GM23338 (cell line): ENCODE measurements around the gene ITPR2. TPM values are rescaled to one million over a fixed set of nuclear protein-coding genes. Genes with fewer than 3 reads are reported as not detected.
A peak's percentile ranks its signal among the peaks of the same experiment; 100 is the strongest.

Source experiments
- ATAC-seq: fragments of 200-7000 bp; cut with Tn5 transposase; 3 replicates; pipeline ENCODE4 v1.9.1; 2020
- DNase-seq: peaks from one replicate; pipeline ENCODE4 v3.0.0-alpha.2; 2015; ENCODE audit warnings: low spot score
- H2AFZ ChIP-seq: fragments of 200-600 bp; sonication (generic); 2 replicates; pipeline ENCODE4 v1.8.0; 2016; ENCODE audit warnings: antibody characterized with exemption, mild to moderate bottlenecking, moderate library complexity
- H3F3A ChIP-seq: fragments of 200-600 bp; sonication (generic); replicated peaks from 2 replicates; pipeline ENCODE4 v1.8.0; 2017; ENCODE audit warnings: antibody characterized with exemption, mixed run types, low read depth
- H3K27ac ChIP-seq: fragments of 200-600 bp; sonication (generic); 2 replicates; pipeline ENCODE4 v1.6.1; 2016; ENCODE audit warnings: low read depth
- H3K27me3 ChIP-seq: fragments of 200-600 bp; sonication (generic); 2 replicates; pipeline ENCODE4 v1.8.0; 2016; ENCODE audit warnings: mild to moderate bottlenecking, mixed run types, moderate library complexity; ENCODE audit not compliant: insufficient read depth
- H3K36me3 ChIP-seq: fragments of 200-600 bp; sonication (generic); 2 replicates; pipeline ENCODE4 v1.8.0; 2016; ENCODE audit warnings: mild to moderate bottlenecking; ENCODE audit not compliant: insufficient read depth
- H3K4me1 ChIP-seq: fragments of 200-600 bp; sonication (generic); 2 replicates; pipeline ENCODE4 v1.8.0; 2016; ENCODE audit warnings: mild to moderate bottlenecking, moderate library complexity; ENCODE audit not compliant: insufficient read depth
- H3K4me2 ChIP-seq: fragments of 200-600 bp; sonication (generic); 2 replicates; pipeline ENCODE4 v1.7.1; 2017; ENCODE audit warnings: mixed run types
- H3K4me3 ChIP-seq: fragments of 200-600 bp; sonication (generic); 2 replicates; pipeline ENCODE4 v1.6.1; 2016; ENCODE audit warnings: mixed run types
- H3K79me2 ChIP-seq: fragments of 200-600 bp; sonication (generic); replicated peaks from 2 replicates; pipeline ENCODE4 v1.8.0; 2017; ENCODE audit warnings: mild to moderate bottlenecking; ENCODE audit not compliant: insufficient read depth
- H3K9me2 ChIP-seq: fragments of 200-600 bp; sonication (generic); 2 replicates; pipeline ENCODE4 v1.8.0; 2017; ENCODE audit not compliant: insufficient read depth
- H4K20me1 ChIP-seq: fragments of 200-600 bp; sonication (generic); replicated peaks from 2 replicates; pipeline ENCODE4 v1.8.0; 2017; ENCODE audit warnings: mild to moderate bottlenecking; ENCODE audit not compliant: insufficient read depth
- H3K27ac Mint-ChIP-seq: 2 replicates; pipeline ENCODE4 v1.8.0; 2020; ENCODE audit warnings: inconsistent platforms, mild to moderate bottlenecking, moderate library complexity, mixed read lengths
- H3K27me3 Mint-ChIP-seq: 3 replicates; pipeline ENCODE4 v1.8.0; 2022; ENCODE audit warnings: low read depth, mild to moderate bottlenecking, moderate library complexity, mixed read lengths, inconsistent platforms; ENCODE audit not compliant: insufficient read depth, poor library complexity
- H3K36me3 Mint-ChIP-seq: 3 replicates; pipeline ENCODE4 v1.8.0; 2021; ENCODE audit warnings: low read depth, mild to moderate bottlenecking, inconsistent platforms, moderate library complexity, mixed read lengths
- H3K4me1 Mint-ChIP-seq: 3 replicates; pipeline ENCODE4 v1.8.0; 2020; ENCODE audit warnings: mild to moderate bottlenecking, inconsistent platforms, mixed read lengths
- H3K4me3 Mint-ChIP-seq: 3 replicates; pipeline ENCODE4 v1.8.0; 2021; ENCODE audit warnings: moderate library complexity, mild to moderate bottlenecking, inconsistent platforms, mixed read lengths
- H3K9me3 Mint-ChIP-seq: 3 replicates; pipeline ENCODE4 v1.8.0; 2020; ENCODE audit warnings: moderate library complexity, mild to moderate bottlenecking, inconsistent platforms, mixed read lengths
- CREB1 ChIP-seq: fragments of 250-450 bp; sonication (Bioruptor Pico); IDR thresholded peaks from 2 replicates; pipeline ENCODE4 v1.5.0; 2020; ENCODE audit warnings: low read depth, mild to moderate bottlenecking, moderate library complexity
- CTCF ChIP-seq, 2 experiments: fragments of 200-600 bp in 1 of 2; sonication (generic) in 1 of 2; conservative IDR thresholded peaks; 2 replicates each; pipeline versions ENCODE4 v1.5.1 to v1.6.1; 2016 to 2017; ENCODE audit warnings: antibody characterized with exemption in 2 of 2, low read depth in 2 of 2, mild to moderate bottlenecking in 2 of 2, moderate library complexity in 1 of 2
- ETS1 ChIP-seq: IDR thresholded peaks from 2 replicates; pipeline ENCODE4 v1.6.1; 2016; ENCODE audit warnings: antibody characterized with exemption
- EZH2 ChIP-seq: fragments of 200-600 bp; sonication (generic); IDR thresholded peaks from one replicate; pipeline ENCODE4 v1.8.0; 2017; ENCODE audit warnings: antibody characterized with exemption, mild to moderate bottlenecking, low read depth; ENCODE audit not compliant: unreplicated experiment
- EZH2phosphoT487 ChIP-seq: fragments of 200-600 bp; sonication (generic); IDR thresholded peaks from one replicate; pipeline ENCODE4 v1.8.1; 2018; ENCODE audit warnings: antibody characterized with exemption; ENCODE audit not compliant: unreplicated experiment
- JUNB ChIP-seq: IDR thresholded peaks from one replicate; pipeline ENCODE4 v1.6.1; 2016; ENCODE audit warnings: antibody characterized with exemption; ENCODE audit not compliant: unreplicated experiment
- NANOG ChIP-seq: IDR thresholded peaks from 2 replicates; pipeline ENCODE4 v1.6.1; 2016; ENCODE audit warnings: antibody characterized with exemption, borderline replicate concordance
- POLR2AphosphoS5 ChIP-seq: IDR thresholded peaks from 2 replicates; pipeline ENCODE4 v1.6.1; 2016; ENCODE audit warnings: antibody characterized with exemption, low read depth
- REST ChIP-seq: IDR thresholded peaks from one replicate; pipeline ENCODE4 v1.6.1; 2018; ENCODE audit warnings: antibody characterized with exemption; ENCODE audit not compliant: unreplicated experiment
- STAT1 ChIP-seq: IDR thresholded peaks from one replicate; pipeline ENCODE4 v1.6.1; 2016; ENCODE audit warnings: antibody characterized with exemption; ENCODE audit not compliant: unreplicated experiment
- ZNF114 ChIP-seq: fragments of 250-450 bp; sonication (Bioruptor Pico); IDR thresholded peaks from 2 replicates; pipeline ENCODE4 v1.5.0; 2020; ENCODE audit warnings: mild to moderate bottlenecking, moderate library complexity
- ZNF331 ChIP-seq: fragments of 250-450 bp; sonication (Bioruptor Pico); IDR thresholded peaks from 2 replicates; pipeline ENCODE4 v1.5.0; 2020; ENCODE audit warnings: low read depth, mild to moderate bottlenecking, moderate library complexity
- ZNF462 ChIP-seq: fragments of 250-450 bp; sonication (Bioruptor Pico); IDR thresholded peaks from 2 replicates; pipeline ENCODE4 v1.5.0; 2020; ENCODE audit warnings: mild to moderate bottlenecking, moderate library complexity
- polyA plus RNA-seq: library from polyadenylated mRNA; unstranded; fragments of >200 nt; fragmentation: Nextera tagmentation; extraction: Ambion mirVana; gene quantifications from 2 replicates; pipeline ENCODE4 v1.2.1, GENCODE V29; 2016
- total RNA-seq: library from RNA; depleted of rRNA; stranded (reverse); fragments of >200 nt; shearing (Covaris generic); gene quantifications from 2 replicates; pipeline ENCODE4 v1.2.3, GENCODE V29; 2014

The ITPR2 gene
- total and polyA plus RNA-seq, 2 experiments from 2014 or later: 44.5 to 65.2 TPM

GRCh38 chr12:26696613-26697092, 136.3 kb downstream of the ITPR2 start:
- Histone ChIP-seq H4K20me1 (no peaks in the 10 kb centered on the region), H3K79me2 (no peaks in the 10 kb centered on the region; the same call in 1 of the 2 replicates), H3K4me2 (no peak overlapping the region), H3K9me2 (no peaks in the 10 kb centered on the region), H3F3A (0 out of 2 replicates have a peak, but pooled peaks cover 3% of the 10 kb centered on the region), H3K36me3 (peaks cover 16% of the 10 kb centered on the region; the same call in 1 of the 2 replicates), H3K4me3 (no peak overlapping the region), H3K27ac (peak overlapping the region; percentile 11; the same call in 1 of the 2 replicates), H3K4me1 (peaks cover 7% of the 10 kb centered on the region), H2AFZ (no peak overlapping the region), H3K27me3 (no peaks in the 10 kb centered on the region)
- peaks cover 54% of the 10 kb centered on the region for H3K36me3 Mint-ChIP-seq
- H3K4me1 Mint-ChIP-seq: peaks cover 14% of the 10 kb centered on the region
- no peak overlapping the region for H3K4me3 Mint-ChIP-seq
- ATAC-seq: no peak
- H3K9me3 Mint-ChIP-seq: no peaks in the 10 kb centered on the region; the same call in 2 of the 3 replicates
- DNase-seq: no peak
- TF ChIP-seq STAT1 (no peak), ETS1 (no peak), ZNF462 (CRISPR knock-in tag) (no peak), CTCF (conservative IDR thresholded peaks at IDR 0.05; ENCODE audit: low read depth in 2 of 2) (no peak), JUNB (no peak), REST (no peak), EZH2 (no peak), ZNF331 (CRISPR knock-in tag) (no peak), EZH2phosphoT487 (no peak), NANOG (no peak), POLR2AphosphoS5 (no peak), CREB1 (no peak), ZNF114 (CRISPR knock-in tag) (no peak)
- no peaks in the 10 kb centered on the region for H3K27me3 Mint-ChIP-seq
- H3K27ac Mint-ChIP-seq: peak overlapping the region; percentile 15
